Memory B cell (primary cell): ENCODE data around the gene ARTN.

Source experiments
- ATAC-seq: fragments of 150-1000 bp; cut with Tn5 transposase; 2 replicates; pipeline ENCODE4 v1.10.0; 2021; ENCODE audit warnings: low read depth, mild to moderate bottlenecking, moderate library complexity
- DNase-seq, 2 donors: peaks; one replicate each; pipeline ENCODE4 v3.0.0; 2022; ENCODE audit warnings: low spot score in 2 of 2
- H3K27ac Mint-ChIP-seq: one replicate; pipeline ENCODE4 v1.8.0; 2022; ENCODE audit warnings: mild to moderate bottlenecking, moderate library complexity, mixed read lengths
- H3K27me3 Mint-ChIP-seq: one replicate; pipeline ENCODE4 v1.8.0; 2022; ENCODE audit warnings: mixed read lengths
- H3K36me3 Mint-ChIP-seq: one replicate; pipeline ENCODE4 v1.8.0; 2022; ENCODE audit warnings: mild to moderate bottlenecking, mixed read lengths
- H3K4me1 Mint-ChIP-seq: one replicate; pipeline ENCODE4 v1.8.0; 2022; ENCODE audit warnings: mixed read lengths
- H3K4me3 Mint-ChIP-seq: one replicate; pipeline ENCODE4 v1.8.0; 2022; ENCODE audit warnings: mild to moderate bottlenecking, moderate library complexity, mixed read lengths
- H3K9me3 Mint-ChIP-seq: one replicate; pipeline ENCODE4 v1.8.0; 2022; ENCODE audit warnings: mixed read lengths

Gene ARTN

DNA sequence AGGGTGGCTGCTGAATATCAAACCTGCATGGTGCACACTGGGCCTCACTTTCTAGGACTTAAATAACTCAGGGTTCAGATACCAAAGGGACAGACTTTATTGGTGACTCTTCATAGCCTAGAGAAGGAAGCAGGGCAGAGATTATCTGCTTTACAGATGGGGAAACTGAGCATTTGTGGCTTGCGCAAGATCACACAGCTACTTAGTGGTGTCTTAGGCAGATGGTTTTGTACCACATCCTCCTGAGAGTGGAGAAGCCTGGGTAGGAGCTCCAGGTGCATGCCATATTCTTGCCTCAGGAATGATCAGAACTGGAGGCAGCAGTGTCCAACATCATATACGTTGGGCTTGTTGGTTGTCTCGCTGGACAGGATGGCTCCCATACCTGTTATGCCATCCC, 29.4 kb downstream of the ARTN start:
- no peak overlapping the region for H3K4me3 Mint-ChIP-seq
- no peak overlapping the region for H3K27ac Mint-ChIP-seq
- no peaks in the 10 kb centered on the region for H3K9me3 Mint-ChIP-seq
- H3K27me3 Mint-ChIP-seq = no peaks in the 10 kb centered on the region
- no peak for DNase-seq
- H3K36me3 Mint-ChIP-seq = peaks cover 12% of the 10 kb centered on the region
- H3K4me1 Mint-ChIP-seq = no peaks in the 10 kb centered on the region
- ATAC-seq = no peak

DNA sequence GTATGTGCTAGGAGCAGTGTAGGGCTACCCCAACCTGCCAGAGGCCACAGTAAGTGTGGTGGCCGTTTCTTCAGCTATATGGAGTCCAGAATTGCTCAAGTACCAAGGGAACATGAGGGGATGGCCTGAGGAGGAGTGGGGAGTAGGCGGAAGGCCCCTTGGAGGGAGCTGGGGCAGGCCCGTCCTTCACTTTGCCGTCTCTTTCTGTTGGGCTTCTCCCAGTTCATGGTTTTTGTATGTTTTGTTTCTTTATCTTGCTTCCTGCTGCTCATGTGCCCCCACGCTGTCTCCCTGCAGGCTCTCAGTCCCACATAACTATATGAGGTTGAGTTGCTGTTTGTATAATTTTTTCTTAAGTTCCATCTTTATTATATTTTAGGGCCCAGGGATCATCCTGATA, 30.3 kb downstream of the ARTN start:
- H3K9me3 Mint-ChIP-seq = no peaks in the 10 kb centered on the region
- DNase-seq (no peak), ATAC-seq (no peak)
- no peak overlapping the region for H3K27ac Mint-ChIP-seq
- no peaks in the 10 kb centered on the region for H3K4me1 Mint-ChIP-seq
- no peak overlapping the region for H3K4me3 Mint-ChIP-seq
- H3K36me3 Mint-ChIP-seq = peaks cover 10% of the 10 kb centered on the region
- H3K27me3 Mint-ChIP-seq = no peaks in the 10 kb centered on the region

GRCh38 chr1:43965316-43965715, 31.7 kb downstream of the ARTN start:
- peaks cover 7% of the 10 kb centered on the region for H3K36me3 Mint-ChIP-seq
- DNase-seq = no peak
- peaks cover 8% of the 10 kb centered on the region for H3K4me1 Mint-ChIP-seq
- no peaks in the 10 kb centered on the region for H3K9me3 Mint-ChIP-seq
- H3K27me3 Mint-ChIP-seq = no peaks in the 10 kb centered on the region
- no peak for ATAC-seq
- no peak overlapping the region for H3K4me3 Mint-ChIP-seq
- H3K27ac Mint-ChIP-seq = no peak overlapping the region

DNA sequence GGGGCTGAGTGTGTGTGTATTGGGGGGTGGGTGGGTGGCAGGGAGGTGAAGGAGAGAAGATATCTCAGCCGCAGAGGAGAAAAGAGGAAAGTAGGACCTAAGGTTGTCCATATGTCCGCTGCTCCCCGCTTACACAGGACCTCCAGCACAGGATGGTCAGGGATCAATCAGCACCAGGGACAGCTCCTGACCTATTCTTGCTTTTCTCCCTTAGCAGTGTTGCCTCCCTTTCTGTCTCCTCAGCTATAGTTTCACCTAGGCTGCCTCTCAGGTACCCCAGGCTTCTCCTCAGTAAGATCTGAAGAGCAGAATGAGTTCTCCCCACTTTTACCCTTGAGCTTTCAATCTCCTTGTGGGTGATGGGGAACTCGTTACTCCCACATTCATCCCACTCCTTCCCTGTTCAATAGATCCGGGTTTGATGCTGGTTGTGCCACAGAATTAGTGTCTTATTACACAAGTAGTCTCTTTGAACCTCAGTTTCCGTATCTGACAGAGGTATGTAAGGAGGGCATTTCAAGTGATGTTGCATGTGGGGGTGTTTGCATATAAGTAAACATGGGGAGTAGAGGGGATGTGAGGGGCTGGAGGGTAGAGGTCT, 34.8 kb downstream of the ARTN start:
- Mint-ChIP-seq H3K27ac (no peak overlapping the region), H3K4me3 (no peak overlapping the region), H3K9me3 (no peaks in the 10 kb centered on the region), H3K36me3 (no peaks in the 10 kb centered on the region), H3K4me1 (peaks cover 15% of the 10 kb centered on the region), H3K27me3 (no peaks in the 10 kb centered on the region)
- ATAC-seq = no peak
- no peak for DNase-seq

DNA sequence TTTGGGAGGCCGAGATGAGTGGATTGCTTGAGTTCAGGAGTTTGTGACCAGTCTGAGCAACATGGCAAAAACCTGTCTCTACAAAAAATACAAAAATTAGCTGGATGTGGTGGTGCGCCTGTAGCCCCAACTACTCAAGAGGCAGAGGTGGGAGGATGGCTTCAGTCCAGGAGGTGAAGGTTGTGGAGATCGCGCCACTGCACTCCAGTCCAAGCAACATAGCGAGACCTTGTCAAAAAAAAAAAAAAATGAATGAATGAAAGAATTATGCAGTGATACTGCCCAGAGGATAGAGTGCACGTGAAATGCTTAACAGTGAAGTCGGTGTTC, 35.8 kb downstream of the ARTN start:
- Mint-ChIP-seq H3K4me1 (peaks cover 23% of the 10 kb centered on the region), H3K27ac (no peak overlapping the region), H3K27me3 (no peaks in the 10 kb centered on the region), H3K9me3 (no peaks in the 10 kb centered on the region), H3K4me3 (peak overlapping the region; percentile 96), H3K36me3 (no peaks in the 10 kb centered on the region)
- no peak for DNase-seq
- ATAC-seq = no peak

- no peaks in the 10 kb centered on the region for H3K36me3 Mint-ChIP-seq
- DNase-seq (peak; percentile 80 to 85), ATAC-seq (peak; percentile 83)
- H3K27ac Mint-ChIP-seq = peak within 1 kb of the TSS; percentile 49
- no peaks in the 10 kb centered on the region for H3K27me3 Mint-ChIP-seq
- peaks cover 23% of the 10 kb centered on the region for H3K4me1 Mint-ChIP-seq
- peak within 1 kb of the TSS; percentile 96 for H3K4me3 Mint-ChIP-seq
- H3K9me3 Mint-ChIP-seq = no peaks in the 10 kb centered on the region
Measured at GRCh38 chr1:43969746-43970466, 36.3 kb downstream of the ARTN start, which contains the start of gene DPH2. Gene DPH2, plus strand, starts transcription at chr1:43970010. Its CDS starts 166 bp downstream, at chr1:43970176.

DNA sequence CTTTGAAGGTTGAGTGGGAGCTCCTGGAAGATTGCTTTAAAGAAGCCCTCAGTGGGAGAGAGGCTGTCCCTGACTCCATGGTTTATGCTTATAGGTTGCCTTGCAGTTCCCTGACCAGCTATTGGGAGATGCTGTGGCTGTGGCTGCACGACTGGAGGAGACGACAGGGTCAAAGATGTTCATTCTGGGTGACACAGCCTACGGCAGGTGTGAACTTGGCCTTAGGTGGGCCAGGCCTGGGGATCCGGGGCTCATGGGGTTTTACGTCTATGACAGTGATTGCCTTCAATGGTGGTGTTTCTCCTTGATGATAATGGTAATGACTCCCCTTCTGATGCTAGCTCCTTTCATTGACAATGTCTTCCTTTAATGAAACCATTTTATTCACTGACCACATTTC, 36.9 kb downstream of the ARTN start:
- Mint-ChIP-seq H3K4me3 (peak overlapping the region; percentile 96), H3K27me3 (no peaks in the 10 kb centered on the region), H3K9me3 (no peaks in the 10 kb centered on the region), H3K4me1 (peaks cover 23% of the 10 kb centered on the region), H3K27ac (no peak overlapping the region), H3K36me3 (no peaks in the 10 kb centered on the region)
- no peak for DNase-seq
- no peak for ATAC-seq

DNA sequence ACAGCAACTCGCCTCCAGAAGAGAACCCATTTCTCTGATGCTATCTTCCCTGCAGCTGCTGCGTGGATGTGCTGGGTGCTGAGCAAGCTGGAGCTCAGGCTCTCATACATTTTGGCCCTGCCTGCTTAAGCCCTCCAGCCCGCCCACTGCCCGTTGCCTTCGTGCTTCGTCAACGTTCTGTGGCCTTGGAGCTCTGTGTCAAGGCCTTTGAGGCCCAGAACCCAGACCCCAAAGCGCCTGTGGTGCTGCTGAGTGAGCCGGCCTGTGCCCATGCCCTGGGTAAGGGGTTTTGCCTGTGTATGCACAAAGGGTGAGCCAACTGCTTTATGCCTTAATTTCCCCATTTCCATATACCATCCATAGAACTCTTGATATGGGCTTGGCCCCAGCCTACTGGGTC, 37.3 kb downstream of the ARTN start:
- peaks cover 27% of the 10 kb centered on the region for H3K4me1 Mint-ChIP-seq
- H3K27ac Mint-ChIP-seq = no peak overlapping the region
- no peaks in the 10 kb centered on the region for H3K36me3 Mint-ChIP-seq
- no peak for ATAC-seq
- DNase-seq = no peak
- H3K27me3 Mint-ChIP-seq = no peaks in the 10 kb centered on the region
- H3K4me3 Mint-ChIP-seq = peak overlapping the region; percentile 96
- no peaks in the 10 kb centered on the region for H3K9me3 Mint-ChIP-seq

DNA sequence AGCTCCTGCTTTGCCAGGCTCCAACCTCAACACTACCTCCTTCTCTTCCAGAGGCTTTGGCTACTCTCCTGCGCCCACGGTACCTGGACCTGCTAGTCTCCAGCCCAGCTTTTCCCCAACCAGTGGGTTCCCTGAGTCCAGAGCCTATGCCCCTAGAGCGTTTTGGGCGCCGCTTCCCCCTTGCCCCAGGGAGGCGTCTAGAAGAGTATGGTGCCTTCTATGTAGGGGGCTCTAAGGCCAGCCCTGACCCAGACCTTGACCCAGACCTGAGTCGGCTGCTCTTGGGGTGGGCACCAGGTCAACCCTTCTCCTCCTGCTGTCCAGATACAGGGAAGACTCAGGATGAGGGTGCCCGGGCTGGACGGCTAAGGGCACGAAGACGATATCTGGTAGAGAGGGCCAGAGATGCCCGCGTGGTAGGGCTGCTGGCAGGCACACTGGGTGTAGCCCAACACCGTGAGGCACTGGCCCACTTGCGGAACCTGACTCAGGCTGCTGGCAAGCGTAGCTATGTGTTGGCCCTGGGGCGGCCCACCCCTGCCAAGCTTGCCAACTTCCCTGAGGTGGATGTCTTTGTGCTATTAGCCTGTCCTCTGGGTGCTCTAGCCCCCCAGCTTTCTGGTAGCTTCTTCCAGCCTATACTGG, 37.9 kb downstream of the ARTN start:
- DNase-seq (no peak), ATAC-seq (no peak)
- peak overlapping the region; percentile 96 for H3K4me3 Mint-ChIP-seq
- H3K36me3 Mint-ChIP-seq = peaks cover 3% of the 10 kb centered on the region
- no peaks in the 10 kb centered on the region for H3K9me3 Mint-ChIP-seq
- H3K4me1 Mint-ChIP-seq = peaks cover 31% of the 10 kb centered on the region
- H3K27ac Mint-ChIP-seq = no peak overlapping the region
- no peaks in the 10 kb centered on the region for H3K27me3 Mint-ChIP-seq

- DNase-seq = no peak
- H3K4me3 Mint-ChIP-seq = peak overlapping the region; percentile 96
- H3K27ac Mint-ChIP-seq = peak overlapping the region; percentile 91
- no peaks in the 10 kb centered on the region for H3K9me3 Mint-ChIP-seq
- peaks cover 53% of the 10 kb centered on the region for H3K4me1 Mint-ChIP-seq
- H3K27me3 Mint-ChIP-seq = no peaks in the 10 kb centered on the region
- ATAC-seq = no peak
- peaks cover 19% of the 10 kb centered on the region for H3K36me3 Mint-ChIP-seq
Measured at GRCh38 chr1:43973981-43974442, 40.4 kb downstream of the ARTN start.

DNA sequence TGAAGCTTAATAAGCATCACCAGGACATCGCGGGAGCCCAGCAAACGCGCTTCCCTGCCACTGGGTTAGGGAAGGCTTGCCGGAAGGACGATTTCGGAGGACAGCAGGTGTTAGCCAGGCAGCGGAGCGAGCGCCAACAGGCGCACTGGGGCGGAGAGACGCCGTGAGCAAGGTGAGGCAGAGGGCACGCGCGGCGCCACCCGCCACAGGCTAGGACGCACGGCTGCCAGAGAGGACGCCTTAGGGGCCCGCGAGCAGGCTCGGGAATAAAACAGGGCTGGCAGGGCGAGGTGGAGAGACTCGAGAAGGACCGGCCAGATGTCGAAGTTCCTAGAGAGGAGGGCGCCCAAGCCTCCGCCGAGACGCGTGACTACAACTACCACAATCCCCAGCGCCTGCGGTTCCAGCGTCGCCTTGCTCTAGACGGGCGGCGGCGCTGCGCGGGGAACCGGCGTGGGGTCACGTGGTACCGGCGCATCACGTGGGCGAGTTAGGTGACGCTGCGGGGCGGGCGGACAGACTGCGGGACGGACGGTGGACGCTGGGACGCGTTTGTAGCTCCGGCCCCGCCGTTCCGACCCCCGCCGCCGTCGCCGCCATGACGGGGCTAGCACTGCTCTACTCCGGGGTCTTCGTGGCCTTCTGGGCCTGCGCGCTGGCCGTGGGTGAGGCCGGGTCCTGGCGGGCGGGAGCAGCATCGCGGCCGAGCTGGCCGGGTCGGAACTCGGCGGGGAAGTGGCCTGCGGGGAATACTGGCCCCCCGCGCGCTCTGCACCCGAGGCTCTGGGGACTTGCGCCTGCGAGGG, 41.0 kb downstream of the ARTN start, which contains the start of gene ATP6V0B:
ATP6V0B (plus strand) TSS at position 518 of the 806 bp plus-strand sequence; CDS start at position 599, 81 bp downstream.
- H3K27me3 Mint-ChIP-seq = no peaks in the 10 kb centered on the region
- no peaks in the 10 kb centered on the region for H3K9me3 Mint-ChIP-seq
- peak within 1 kb of the TSS; percentile 96 for H3K4me3 Mint-ChIP-seq
- H3K36me3 Mint-ChIP-seq = peaks cover 19% of the 10 kb centered on the region
- DNase-seq (peak; percentile 85 to 86), ATAC-seq (peak; percentile 76)
- peak within 1 kb of the TSS; percentile 91 for H3K27ac Mint-ChIP-seq
- H3K4me1 Mint-ChIP-seq = peaks cover 48% of the 10 kb centered on the region

DNA sequence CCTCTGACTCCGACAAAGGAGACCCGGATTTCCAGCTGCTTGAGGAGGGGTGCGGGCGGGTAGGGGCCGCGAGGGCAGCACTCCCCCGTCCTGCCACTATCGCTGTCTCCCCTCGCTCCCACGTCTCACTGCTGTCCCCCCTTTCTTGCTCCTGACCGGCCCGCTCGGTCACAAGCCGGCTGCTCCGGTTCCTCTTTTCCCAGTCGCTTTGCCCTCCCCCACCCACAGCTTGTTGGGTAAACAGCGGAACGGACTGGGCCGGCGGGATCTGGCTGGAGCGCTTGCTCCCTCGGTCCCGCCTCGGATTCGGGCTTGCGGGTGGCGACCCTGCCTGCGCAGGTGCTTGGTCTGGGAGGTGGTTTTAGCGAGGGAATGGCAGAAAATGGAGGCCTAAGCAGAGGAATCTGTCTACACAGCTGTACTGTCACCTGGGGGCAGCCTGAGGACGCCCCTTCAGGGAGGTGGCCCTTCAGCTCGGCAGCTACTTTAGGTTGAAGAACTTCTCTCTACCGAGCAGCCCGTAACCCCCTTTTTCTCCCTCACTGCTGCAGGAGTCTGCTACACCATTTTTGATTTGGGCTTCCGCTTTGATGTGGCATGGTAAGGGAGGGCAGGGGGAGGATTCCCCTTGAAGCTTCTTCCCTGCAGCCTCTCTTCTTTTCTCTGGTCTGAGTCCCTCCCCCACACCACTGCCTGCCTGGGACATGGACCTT, 41.8 kb downstream of the ARTN start:
- no peaks in the 10 kb centered on the region for H3K9me3 Mint-ChIP-seq
- peaks cover 19% of the 10 kb centered on the region for H3K36me3 Mint-ChIP-seq
- H3K4me1 Mint-ChIP-seq = peaks cover 47% of the 10 kb centered on the region
- ATAC-seq (peak; percentile 23), DNase-seq (no peak)
- peak overlapping the region; percentile 91 for H3K27ac Mint-ChIP-seq
- H3K4me3 Mint-ChIP-seq = peak overlapping the region; percentile 96
- H3K27me3 Mint-ChIP-seq = no peaks in the 10 kb centered on the region

DNA sequence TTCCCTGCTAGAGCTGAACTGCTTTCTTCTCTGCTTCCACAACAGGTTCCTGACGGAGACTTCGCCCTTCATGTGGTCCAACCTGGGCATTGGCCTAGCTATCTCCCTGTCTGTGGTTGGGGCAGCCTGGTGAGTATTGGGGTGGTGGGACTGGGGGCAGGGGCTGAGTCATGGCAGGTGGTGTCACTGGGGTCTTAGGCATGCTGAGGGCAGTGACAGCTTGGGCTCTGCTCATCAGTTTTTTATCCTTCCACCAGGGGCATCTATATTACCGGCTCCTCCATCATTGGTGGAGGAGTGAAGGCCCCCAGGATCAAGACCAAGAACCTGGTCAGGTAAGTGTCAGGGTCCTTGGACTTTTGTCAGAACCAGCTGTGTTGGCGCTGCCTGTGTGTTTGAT, 42.4 kb downstream of the ARTN start:
- ATAC-seq (no peak), DNase-seq (no peak)
- Mint-ChIP-seq H3K27ac (peak overlapping the region; percentile 91), H3K36me3 (peaks cover 19% of the 10 kb centered on the region), H3K9me3 (no peaks in the 10 kb centered on the region), H3K4me3 (peak overlapping the region; percentile 96), H3K27me3 (no peaks in the 10 kb centered on the region), H3K4me1 (peaks cover 46% of the 10 kb centered on the region)
